Spleen (tissue), 7 donors: ENCODE measurements around the gene TRAF5.
"Not testable (repeated sequence)": the region's sequence is repeated elsewhere in the genome, so short reads cannot be mapped to it uniquely, and the experiment has no call there.

ENCODE experiments used
- CTCF ChIP-seq, 11 experiments: fragments of 200-600 bp in 7 of 11; fragments of 450-650 bp in 4 of 11; sonication (generic) in 4 of 11; IDR thresholded peaks in 8 of 11; conservative IDR thresholded peaks in 3 of 11; 1 replicate in 7 of 11; 2 replicates in 4 of 11; pipeline versions ENCODE4 v1.4.0 to v1.8.0; 2016 to 2021; ENCODE audit warnings: antibody characterized with exemption in 11 of 11, inconsistent platforms in 4 of 11, mild to moderate bottlenecking in 1 of 11
- POLR2A ChIP-seq, 3 donors: fragments of 450-650 bp; IDR thresholded peaks; one replicate each; pipeline ENCODE4 v1.5.1; 2017; ENCODE audit warnings: antibody characterized with exemption in 3 of 3, mild to moderate bottlenecking in 1 of 3
- donor health status: DM: no; HTN: no; CAD: no; lungs with moderate emphysema.
- donor health status: DM: no; HTN: no; CAD: no.
- donor health status: DM: no; HTN: no; CAD: no.

GRCh38 chr1:211401751-211402150, 75.1 kb downstream of the TRAF5 start:
- TF ChIP-seq CTCF (IDR thresholded peaks at IDR 0.05 in 8 of 11, conservative IDR thresholded peaks at IDR 0.05 in 3 of 11); POLR2A (IDR thresholded peaks at IDR 0.05): not testable (repeated sequence)
